HUES64 (cell line): ENCODE measurements around the gene P4HB.
"Not testable (repeated sequence)": the region's sequence is repeated elsewhere in the genome, so short reads cannot be mapped to it uniquely, and the experiment has no call there.

Experiments used
- H3K27ac ChIP-seq: 2 replicates; pipeline ENCODE4 v1.7.0; 2013; ENCODE audit warnings: low read depth, low read length, inconsistent platforms
- H3K27me3 ChIP-seq: 2 replicates; pipeline ENCODE4 v1.6.1; 2013; ENCODE audit warnings: mild to moderate bottlenecking, low read length; ENCODE audit not compliant: insufficient read depth
- H3K36me3 ChIP-seq: 2 replicates; pipeline ENCODE4 v1.6.1; 2013; ENCODE audit warnings: mild to moderate bottlenecking, low read length; ENCODE audit not compliant: insufficient read depth
- H3K4me1 ChIP-seq: 2 replicates; pipeline ENCODE4 v1.6.1; 2013; ENCODE audit warnings: mild to moderate bottlenecking, low read length, moderate library complexity; ENCODE audit not compliant: insufficient read depth
- H3K4me3 ChIP-seq: 2 replicates; pipeline ENCODE4 v1.5.1; 2013; ENCODE audit warnings: mild to moderate bottlenecking, low read length, moderate library complexity
- H3K9ac ChIP-seq: 2 replicates; pipeline ENCODE4 v1.6.1; 2013; ENCODE audit warnings: mild to moderate bottlenecking, low read depth, low read length
- H3K9me3 ChIP-seq: 2 replicates; pipeline ENCODE4 v1.6.1; 2013; ENCODE audit warnings: low read depth, low read length; ENCODE audit not compliant: insufficient read depth
- whole genome bisulfite sequencing: fragments of 150-250, 120-280 bp; methylation state at CpG from one replicate; pipeline ENCODE4 v1.1.7; 2013; ENCODE audit warnings: missing lambda C conversion rate; 5-methylcytosine and 5-hydroxymethylcytosine counted together

Gene P4HB

GRCh38 chr17:81842725-81843504, 17.4 kb downstream of the P4HB start:
- no peaks in the 10 kb centered on the region for H3K27me3 ChIP-seq
- peaks cover 53% of the 10 kb centered on the region for H3K36me3 ChIP-seq
- no peak overlapping the region for H3K27ac ChIP-seq
- H3K9ac ChIP-seq = no peak overlapping the region
- H3K4me3 ChIP-seq = no peak overlapping the region
- no peaks in the 10 kb centered on the region for H3K4me1 ChIP-seq
- 94% methylated on average over 21 of the region's 21 CpGs for WGBS
- H3K9me3 ChIP-seq = no peaks in the 10 kb centered on the region

- WGBS = 97% methylated on average over 11 of the region's 11 CpGs
- Histone ChIP-seq H3K4me3 (no peak overlapping the region), H3K27ac (no peak overlapping the region), H3K9ac (no peak overlapping the region), H3K27me3 (no peaks in the 10 kb centered on the region), H3K4me1 (no peaks in the 10 kb centered on the region), H3K36me3 (peaks cover 50% of the 10 kb centered on the region), H3K9me3 (no peaks in the 10 kb centered on the region)
Observed at GRCh38 chr17:81842378-81842724, 18.0 kb downstream of the P4HB start.

- Histone ChIP-seq H3K4me3 (no peak overlapping the region), H3K27me3 (no peaks in the 10 kb centered on the region), H3K36me3 (peaks cover 46% of the 10 kb centered on the region), H3K4me1 (no peaks in the 10 kb centered on the region), H3K9ac (0 out of 2 replicates have a peak overlapping the region, but pooled peaks have one; percentile 24), H3K9me3 (no peaks in the 10 kb centered on the region), H3K27ac (no peak overlapping the region; the same call in 1 of the 2 replicates)
- 95% methylated on average over 15 of the region's 15 CpGs for WGBS
Observed at GRCh38 chr17:81841866-81842265, 18.5 kb downstream of the P4HB start.

- Histone ChIP-seq H3K9me3 (no peaks in the 10 kb centered on the region), H3K27ac (no peak overlapping the region; the same call in 1 of the 2 replicates)
Observed at GRCh38 chr17:81840826-81841778, 19.2 kb downstream of the P4HB start.

DNA sequence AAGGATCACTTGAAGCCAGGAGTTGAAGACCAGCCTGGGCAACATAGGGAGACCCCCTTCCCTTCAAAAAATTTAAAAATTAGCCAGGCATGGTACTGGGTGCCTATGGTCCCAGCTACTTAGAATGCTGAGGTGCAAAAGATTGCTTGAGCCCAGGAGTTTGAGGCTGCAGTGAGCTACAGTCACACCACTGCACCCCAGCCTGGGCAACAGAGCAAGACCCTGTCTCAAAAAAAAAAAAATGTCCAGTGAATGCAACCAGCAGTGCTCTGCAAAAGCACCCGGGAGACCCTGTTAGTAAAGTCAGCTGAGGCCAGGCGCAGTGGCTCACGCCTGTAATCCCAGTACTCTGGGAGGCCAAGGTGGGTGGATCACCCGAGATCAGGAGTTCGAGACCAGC, 20.3 kb downstream of the P4HB start:
- H3K4me3 ChIP-seq, H3K9ac ChIP-seq, H3K9me3 ChIP-seq, H3K27ac ChIP-seq, H3K4me1 ChIP-seq, H3K27me3 ChIP-seq: not testable (repeated sequence)
- H3K36me3 ChIP-seq = peaks cover 28% of the 10 kb centered on the region
- 98% methylated on average over 5 of the region's 5 CpGs for WGBS

More at GRCh38 chr17:81840826-81841778, 19.2 kb downstream of the P4HB start:
- peak overlapping the region; percentile 24; the same call in 1 of the 2 replicates for H3K9ac ChIP-seq
- H3K4me3 ChIP-seq = no peak overlapping the region
- no peaks in the 10 kb centered on the region for H3K4me1 ChIP-seq
- H3K27me3 ChIP-seq = no peaks in the 10 kb centered on the region
- 90% methylated on average over 40 of the region's 40 CpGs for WGBS
- H3K36me3 ChIP-seq = peaks cover 38% of the 10 kb centered on the region

DNA sequence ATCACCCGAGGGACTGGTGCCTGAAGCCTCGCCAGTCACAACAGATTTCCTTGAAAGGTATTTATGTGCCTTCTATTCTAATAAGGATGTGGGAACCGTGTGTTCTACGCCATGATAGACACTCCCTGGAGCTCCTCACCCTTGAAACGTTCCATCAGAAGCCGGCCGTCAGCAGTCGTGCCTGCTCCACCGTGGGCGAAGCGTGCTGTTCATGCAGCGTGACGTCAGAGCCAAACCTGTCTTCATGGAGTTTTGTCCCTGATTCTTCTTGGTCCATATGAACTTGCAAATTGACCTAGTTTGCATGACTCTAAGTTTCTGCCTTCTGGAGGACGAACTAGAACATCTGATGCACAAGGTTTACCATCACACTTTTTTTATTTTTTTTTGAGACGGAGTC, 21.0 kb downstream of the P4HB start:
- Histone ChIP-seq H3K36me3 (peaks cover 20% of the 10 kb centered on the region), H3K27me3 (no peaks in the 10 kb centered on the region), H3K27ac (no peak overlapping the region), H3K4me1 (no peaks in the 10 kb centered on the region), H3K9ac (no peak overlapping the region), H3K9me3 (no peaks in the 10 kb centered on the region), H3K4me3 (no peak overlapping the region)
- 90% methylated on average over 15 of the region's 15 CpGs for WGBS

DNA sequence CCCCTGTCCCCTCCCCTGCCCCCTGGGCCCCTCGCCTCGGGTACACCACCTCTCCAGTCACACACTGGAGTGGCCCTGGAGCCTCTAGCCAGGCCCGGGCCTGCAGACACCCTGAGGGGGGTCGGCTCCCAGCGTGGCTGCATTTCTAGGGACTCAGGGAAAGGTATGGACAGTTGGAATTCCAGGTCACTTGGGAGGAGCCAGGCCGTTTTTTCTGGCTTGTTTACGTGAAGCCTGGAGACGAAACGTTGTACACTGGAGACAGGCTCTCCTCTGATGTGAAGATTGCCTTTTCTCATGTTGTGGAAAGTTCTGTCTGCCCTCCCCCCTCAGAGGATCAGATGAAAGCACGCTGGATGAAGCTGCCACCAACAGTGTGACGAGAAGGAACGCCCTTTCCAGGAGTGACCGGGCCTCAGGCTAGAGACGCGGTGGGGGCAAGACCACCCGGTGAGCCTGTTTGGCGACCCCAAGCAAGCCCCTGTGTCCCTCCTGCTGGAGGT, 21.5 kb downstream of the P4HB start:
- no peak overlapping the region for H3K27ac ChIP-seq
- H3K9me3 ChIP-seq = no peaks in the 10 kb centered on the region
- H3K27me3 ChIP-seq = no peaks in the 10 kb centered on the region
- H3K36me3 ChIP-seq = peaks cover 15% of the 10 kb centered on the region
- H3K4me1 ChIP-seq = no peaks in the 10 kb centered on the region
- 66% methylated on average over 17 of the region's 17 CpGs for WGBS
- H3K9ac ChIP-seq = no peak overlapping the region
- no peak overlapping the region for H3K4me3 ChIP-seq

GRCh38 chr17:81837641-81838040, 22.7 kb downstream of the P4HB start:
- H3K4me3 ChIP-seq = no peak overlapping the region
- H3K36me3 ChIP-seq = peaks cover 3% of the 10 kb centered on the region; the same call in 1 of the 2 replicates
- no peaks in the 10 kb centered on the region for H3K9me3 ChIP-seq
- no peaks in the 10 kb centered on the region for H3K4me1 ChIP-seq
- H3K27me3 ChIP-seq = no peaks in the 10 kb centered on the region
- WGBS = 89% methylated on average over 9 of the region's 9 CpGs
- no peak overlapping the region for H3K27ac ChIP-seq
- no peak overlapping the region for H3K9ac ChIP-seq

- Histone ChIP-seq H3K9me3 (no peaks in the 10 kb centered on the region), H3K9ac (peak within 1 kb of the TSS; percentile 99), H3K27ac (no peak within 1 kb of the TSS), H3K36me3 (no peaks in the 10 kb centered on the region), H3K4me3 (peak within 1 kb of the TSS; percentile 97), H3K4me1 (no peaks in the 10 kb centered on the region; the same call in 1 of the 2 replicates), H3K27me3 (no peaks in the 10 kb centered on the region)
- 94% methylated on average over 26 of the region's 26 CpGs for WGBS
Observed at GRCh38 chr17:81834831-81835267, 25.5 kb downstream of the P4HB start, which contains the start of gene PPP1R27. TSS of gene PPP1R27 (minus strand) at chr17:81835050. CDS start at chr17:81834953, 97 bp downstream.

DNA sequence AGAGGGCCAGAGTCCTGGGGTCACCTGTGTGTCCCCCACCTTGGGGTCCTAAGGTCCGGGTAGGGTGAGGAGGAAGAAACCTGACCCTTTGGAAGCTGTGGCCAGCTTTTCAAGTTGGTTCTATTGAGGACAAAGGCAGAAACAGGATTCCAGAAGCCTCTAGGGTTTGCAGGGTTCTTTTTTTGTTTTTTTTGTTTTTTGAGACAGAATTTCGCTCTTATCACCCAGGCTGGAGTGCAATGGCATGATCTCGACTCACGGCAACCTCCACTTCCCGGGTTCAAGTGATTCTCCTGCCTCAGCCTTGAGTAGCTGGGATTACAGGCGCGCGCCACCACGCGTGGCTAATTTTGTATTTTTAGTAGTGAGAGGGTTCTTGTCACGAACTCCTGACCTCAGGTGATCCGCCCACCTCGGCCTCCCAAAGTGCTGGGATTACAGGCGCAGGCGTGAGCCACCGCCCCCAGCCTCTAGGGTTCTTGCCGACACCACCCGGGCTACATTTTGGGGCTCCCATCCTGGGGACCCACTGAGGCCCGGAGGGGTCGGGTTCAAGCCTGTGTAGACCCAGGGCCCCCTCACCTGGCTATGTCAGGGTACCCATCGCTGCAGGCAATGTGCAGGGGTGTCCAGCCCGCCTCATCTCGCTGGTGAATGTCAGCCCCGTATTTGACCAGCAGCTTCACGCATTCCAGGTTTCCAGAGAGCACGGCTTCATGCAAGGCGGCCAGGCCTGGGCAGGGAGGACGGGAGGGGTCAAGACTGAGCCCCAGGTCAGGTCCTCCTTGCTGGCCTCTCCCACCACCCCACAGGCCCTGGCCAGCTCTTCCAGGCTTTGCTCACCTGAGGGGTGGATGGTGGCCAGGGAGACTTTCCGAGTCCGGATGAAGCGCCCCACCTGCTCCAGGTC, 26.2 kb downstream of the P4HB start:
- Histone ChIP-seq H3K36me3 (no peaks in the 10 kb centered on the region), H3K27ac (peak overlapping the region; percentile 97), H3K9me3 (no peaks in the 10 kb centered on the region), H3K4me3 (peak overlapping the region; percentile 97), H3K9ac (peak overlapping the region; percentile 99), H3K4me1 (no peaks in the 10 kb centered on the region; the same call in 1 of the 2 replicates), H3K27me3 (no peaks in the 10 kb centered on the region)
- WGBS = 87% methylated on average over 31 of the region's 31 CpGs
